GM13976 (cell line): ENCODE measurements around the gene B3GNT4.

Source experiments
- DNase-seq: peaks from one replicate; pipeline ENCODE4 v3.0.0; 2012; ENCODE audit warnings: low spot score
- CTCF ChIP-seq: IDR thresholded peaks from 2 replicates; pipeline ENCODE4 v1.5.1; 2012; ENCODE audit warnings: borderline replicate concordance, mild to moderate bottlenecking; ENCODE audit not compliant: insufficient read depth; ENCODE audit errors: extremely low read depth, missing control alignments, control extremely low read depth
- in situ Hi-C: fragments of 300-500 bp; cut with MboI; formaldehyde crosslinking; loops from one replicate; pipeline ENCODE4 v1.12.0; 2022; ENCODE audit warnings: low sequenced_read_pairs, mixed read lengths, inconsistent platforms; ENCODE audit not compliant: unreplicated experiment

The B3GNT4 gene

GRCh38 chr12:122205053-122205925, 1.8 kb downstream of the B3GNT4 start:
- in situ Hi-C loops: no loop called here
- TF ChIP-seq CTCF: no peak
- no peak for DNase-seq

DNA sequence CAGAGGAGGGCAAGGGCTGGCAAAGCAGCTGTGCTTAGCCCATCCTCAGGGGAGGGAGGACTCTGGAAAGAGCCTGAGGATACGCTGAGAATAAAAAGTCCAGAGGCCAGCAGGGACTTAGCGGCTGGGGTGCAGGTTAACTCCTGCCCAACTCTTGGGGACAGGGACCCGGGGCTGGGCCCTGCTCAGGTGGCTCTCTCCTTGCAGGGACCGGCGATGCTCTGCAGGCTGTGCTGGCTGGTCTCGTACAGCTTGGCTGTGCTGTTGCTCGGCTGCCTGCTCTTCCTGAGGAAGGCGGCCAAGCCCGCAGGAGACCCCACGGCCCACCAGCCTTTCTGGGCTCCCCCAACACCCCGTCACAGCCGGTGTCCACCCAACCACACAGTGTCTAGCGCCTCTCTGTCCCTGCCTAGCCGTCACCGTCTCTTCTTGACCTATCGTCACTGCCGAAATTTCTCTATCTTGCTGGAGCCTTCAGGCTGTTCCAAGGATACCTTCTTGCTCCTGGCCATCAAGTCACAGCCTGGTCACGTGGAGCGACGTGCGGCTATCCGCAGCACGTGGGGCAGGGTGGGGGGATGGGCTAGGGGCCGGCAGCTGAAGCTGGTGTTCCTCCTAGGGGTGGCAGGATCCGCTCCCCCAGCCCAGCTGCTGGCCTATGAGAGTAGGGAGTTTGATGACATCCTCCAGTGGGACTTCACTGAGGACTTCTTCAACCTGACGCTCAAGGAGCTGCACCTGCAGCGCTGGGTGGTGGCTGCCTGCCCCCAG, 2.8 kb downstream of the B3GNT4 start:
- in situ Hi-C loops: no loop called here

DNA sequence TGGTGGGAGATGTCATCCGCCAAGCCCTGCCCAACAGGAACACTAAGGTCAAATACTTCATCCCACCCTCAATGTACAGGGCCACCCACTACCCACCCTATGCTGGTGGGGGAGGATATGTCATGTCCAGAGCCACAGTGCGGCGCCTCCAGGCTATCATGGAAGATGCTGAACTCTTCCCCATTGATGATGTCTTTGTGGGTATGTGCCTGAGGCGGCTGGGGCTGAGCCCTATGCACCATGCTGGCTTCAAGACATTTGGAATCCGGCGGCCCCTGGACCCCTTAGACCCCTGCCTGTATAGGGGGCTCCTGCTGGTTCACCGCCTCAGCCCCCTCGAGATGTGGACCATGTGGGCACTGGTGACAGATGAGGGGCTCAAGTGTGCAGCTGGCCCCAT, 3.5 kb downstream of the B3GNT4 start:
- DNase-seq: peak; percentile 12
- in situ Hi-C loops: no loop called here
- no peak for TF ChIP-seq CTCF

More for the DNA sequence above, 2.8 kb downstream of the B3GNT4 start:
- DNase-seq: peak; percentile 22
- no peak for TF ChIP-seq CTCF

DNA sequence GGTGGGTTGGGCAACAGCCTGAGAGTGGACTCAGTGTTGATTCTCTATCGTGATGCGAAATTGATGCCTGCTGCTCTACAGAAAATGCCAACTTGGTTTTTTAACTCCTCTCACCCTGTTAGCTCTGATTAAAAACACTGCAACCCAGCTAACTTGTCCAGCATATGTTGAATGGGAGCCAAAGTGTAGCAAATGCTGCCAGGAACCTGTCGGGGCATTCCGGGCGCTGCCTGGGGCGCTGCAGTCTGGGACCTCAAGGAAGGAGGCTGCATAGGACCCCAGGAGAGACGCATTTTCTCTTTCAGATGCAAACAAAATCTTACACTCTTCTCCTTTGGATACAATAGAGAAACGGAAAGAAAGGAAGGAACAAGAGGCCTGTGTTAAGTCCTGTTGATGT, 3.9 kb downstream of the B3GNT4 start:
- DNase-seq: no peak
- in situ Hi-C loops: no loop called here
- no peak for TF ChIP-seq CTCF

DNA sequence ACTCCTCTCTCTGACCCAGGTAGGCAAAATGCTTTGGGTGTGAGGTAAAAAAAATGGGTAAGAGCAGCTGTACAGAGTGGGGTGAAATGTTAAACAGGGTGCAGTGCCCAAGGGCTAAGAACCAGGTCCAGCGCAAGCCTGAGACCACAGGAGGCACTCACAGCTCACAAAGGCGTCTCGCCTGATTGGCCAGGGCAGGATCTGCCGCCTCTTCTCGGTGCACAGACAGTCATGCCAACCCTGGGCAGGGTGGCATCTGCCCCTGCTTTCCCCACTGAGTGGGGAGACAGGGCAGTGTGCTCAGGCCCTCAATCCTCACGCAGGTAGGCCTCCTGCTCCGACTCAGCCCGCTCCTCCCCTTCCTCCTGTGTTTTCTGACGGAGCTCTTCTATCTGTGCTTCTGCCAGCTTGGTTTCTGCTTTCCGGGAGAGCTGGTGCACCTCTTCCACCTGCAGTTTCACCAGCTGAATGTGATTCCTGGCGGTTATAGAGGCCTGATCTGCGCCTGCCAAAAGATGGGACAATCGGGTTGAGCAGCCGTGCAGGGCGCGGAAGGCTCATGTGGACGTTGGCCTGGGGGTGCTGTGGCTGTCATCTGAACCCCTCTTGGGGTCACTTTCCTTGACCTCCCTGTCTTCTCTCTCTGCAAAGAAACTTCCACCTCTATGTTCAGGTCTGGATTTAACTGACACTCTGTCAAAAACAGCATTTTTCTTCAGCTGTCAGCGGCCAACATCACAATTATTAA, 4.7 kb downstream of the B3GNT4 start:
- DNase-seq: no peak
- in situ Hi-C loops: no loop called here
- TF ChIP-seq CTCF: no peak

- in situ Hi-C loops: no loop called here
- TF ChIP-seq CTCF: no peak
These were observed 12.3 kb downstream of the B3GNT4 start for GRCh38 chr12:122215771-122216170.

More at GRCh38 chr12:122215771-122216170, 12.3 kb downstream of the B3GNT4 start:
- no peak for DNase-seq
